Nephron (organoid): Measurements from ENCODE around the gene TMEM178A.

ENCODE experiments used
- H3K27ac Mint-ChIP-seq, 3 experiments: 2 replicates each; pipeline ENCODE4 v1.8.0; 2020; ENCODE audit warnings: mixed read lengths in 3 of 3, mild to moderate bottlenecking in 2 of 3, moderate library complexity in 1 of 3
- H3K27me3 Mint-ChIP-seq: 2 replicates; pipeline ENCODE4 v1.8.0; 2021; ENCODE audit warnings: low read depth, mild to moderate bottlenecking, moderate library complexity, mixed read lengths
- H3K36me3 Mint-ChIP-seq: 2 replicates; pipeline ENCODE4 v1.8.0; 2020; ENCODE audit warnings: low read depth, mixed read lengths
- H3K4me1 Mint-ChIP-seq: 2 replicates; pipeline ENCODE4 v1.8.0; 2020; ENCODE audit warnings: mixed read lengths
- H3K4me3 Mint-ChIP-seq, 3 experiments: 2 replicates each; pipeline ENCODE4 v1.8.0; 2020; ENCODE audit warnings: mild to moderate bottlenecking in 3 of 3, mixed read lengths in 3 of 3, moderate library complexity in 2 of 3
- H3K9me3 Mint-ChIP-seq: 2 replicates; pipeline ENCODE4 v1.8.0; 2020; ENCODE audit warnings: mixed read lengths
- TF ChIP-seq, protein P1 (sequence below), 3 experiments: fragments of 200-600 bp; sonication (generic); IDR thresholded peaks; one replicate each; pipeline ENCODE4 v1.5.0; 2021; ENCODE audit warnings: antibody characterized with exemption in 3 of 3; ENCODE audit not compliant: unreplicated experiment in 3 of 3

The TMEM178A gene

DNA sequence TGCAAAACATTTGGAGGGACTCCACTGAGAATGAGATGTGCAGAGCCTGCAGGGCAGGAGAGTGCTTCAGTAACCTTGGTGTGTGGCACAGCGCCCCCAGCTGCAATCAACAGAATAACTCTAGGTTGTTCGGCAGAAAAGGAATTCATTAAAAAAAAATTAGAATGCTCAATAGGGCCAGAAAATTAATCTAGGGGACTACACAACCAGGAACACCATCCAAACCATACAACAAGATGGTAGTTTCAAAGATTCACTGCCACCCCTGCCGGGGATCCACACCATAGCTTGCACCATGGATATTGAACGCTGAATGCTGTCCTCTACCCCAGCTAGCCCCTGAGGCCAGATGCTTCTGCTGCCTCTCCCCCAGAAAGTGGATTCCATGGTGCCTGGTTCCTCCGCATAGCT, 63.2 kb downstream of the TMEM178A start:
- Mint-ChIP-seq H3K4me3 (no peak overlapping the region), H3K27ac (peak overlapping the region in 2 of 3 experiments; percentile 29 to 55), H3K27me3 (no peaks in the 10 kb centered on the region)

DNA sequence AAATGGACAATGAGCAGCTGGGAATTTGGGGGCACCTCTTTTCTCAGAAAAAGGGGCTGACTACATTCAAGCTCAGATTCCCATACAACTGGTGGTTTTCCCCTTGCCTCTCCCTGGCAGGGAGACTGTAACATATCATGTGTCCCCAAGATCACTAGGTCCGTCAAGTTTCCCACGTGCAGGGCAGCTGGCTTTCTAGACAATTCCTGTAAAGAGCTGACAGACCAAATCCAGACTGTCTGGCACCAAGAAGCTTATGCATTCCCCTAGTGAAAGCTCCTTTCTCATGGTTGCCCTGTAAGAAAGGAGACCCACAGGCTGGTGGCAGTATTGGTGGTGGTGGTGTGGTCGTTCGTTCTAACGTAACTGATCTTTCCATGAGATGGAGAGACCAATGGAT, 64.6 kb downstream of the TMEM178A start:
- TF ChIP-seq, protein P1, sequence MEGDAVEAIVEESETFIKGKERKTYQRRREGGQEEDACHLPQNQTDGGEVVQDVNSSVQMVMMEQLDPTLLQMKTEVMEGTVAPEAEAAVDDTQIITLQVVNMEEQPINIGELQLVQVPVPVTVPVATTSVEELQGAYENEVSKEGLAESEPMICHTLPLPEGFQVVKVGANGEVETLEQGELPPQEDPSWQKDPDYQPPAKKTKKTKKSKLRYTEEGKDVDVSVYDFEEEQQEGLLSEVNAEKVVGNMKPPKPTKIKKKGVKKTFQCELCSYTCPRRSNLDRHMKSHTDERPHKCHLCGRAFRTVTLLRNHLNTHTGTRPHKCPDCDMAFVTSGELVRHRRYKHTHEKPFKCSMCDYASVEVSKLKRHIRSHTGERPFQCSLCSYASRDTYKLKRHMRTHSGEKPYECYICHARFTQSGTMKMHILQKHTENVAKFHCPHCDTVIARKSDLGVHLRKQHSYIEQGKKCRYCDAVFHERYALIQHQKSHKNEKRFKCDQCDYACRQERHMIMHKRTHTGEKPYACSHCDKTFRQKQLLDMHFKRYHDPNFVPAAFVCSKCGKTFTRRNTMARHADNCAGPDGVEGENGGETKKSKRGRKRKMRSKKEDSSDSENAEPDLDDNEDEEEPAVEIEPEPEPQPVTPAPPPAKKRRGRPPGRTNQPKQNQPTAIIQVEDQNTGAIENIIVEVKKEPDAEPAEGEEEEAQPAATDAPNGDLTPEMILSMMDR (IDR thresholded peaks at IDR 0.05; ENCODE audit: unreplicated experiment in 3 of 3), result no peak
- H3K4me3 Mint-ChIP-seq, result no peak overlapping the region
- peaks cover 7% of the 10 kb centered on the region for H3K9me3 Mint-ChIP-seq
- peaks cover 25% of the 10 kb centered on the region for H3K4me1 Mint-ChIP-seq
- H3K27ac Mint-ChIP-seq, result peak overlapping the region in 1 of 3 experiments; percentile 52
- peaks cover 40% of the 10 kb centered on the region for H3K36me3 Mint-ChIP-seq
- H3K27me3 Mint-ChIP-seq, result no peaks in the 10 kb centered on the region

More for the DNA sequence above, 63.2 kb downstream of the TMEM178A start:
- Mint-ChIP-seq H3K4me1 (peaks cover 34% of the 10 kb centered on the region), H3K9me3 (peaks cover 7% of the 10 kb centered on the region), H3K36me3 (peaks cover 27% of the 10 kb centered on the region)
- TF ChIP-seq, protein P1 (IDR thresholded peaks at IDR 0.05; ENCODE audit: unreplicated experiment in 3 of 3), result peak; percentile 50 to 63 (median 55)

DNA sequence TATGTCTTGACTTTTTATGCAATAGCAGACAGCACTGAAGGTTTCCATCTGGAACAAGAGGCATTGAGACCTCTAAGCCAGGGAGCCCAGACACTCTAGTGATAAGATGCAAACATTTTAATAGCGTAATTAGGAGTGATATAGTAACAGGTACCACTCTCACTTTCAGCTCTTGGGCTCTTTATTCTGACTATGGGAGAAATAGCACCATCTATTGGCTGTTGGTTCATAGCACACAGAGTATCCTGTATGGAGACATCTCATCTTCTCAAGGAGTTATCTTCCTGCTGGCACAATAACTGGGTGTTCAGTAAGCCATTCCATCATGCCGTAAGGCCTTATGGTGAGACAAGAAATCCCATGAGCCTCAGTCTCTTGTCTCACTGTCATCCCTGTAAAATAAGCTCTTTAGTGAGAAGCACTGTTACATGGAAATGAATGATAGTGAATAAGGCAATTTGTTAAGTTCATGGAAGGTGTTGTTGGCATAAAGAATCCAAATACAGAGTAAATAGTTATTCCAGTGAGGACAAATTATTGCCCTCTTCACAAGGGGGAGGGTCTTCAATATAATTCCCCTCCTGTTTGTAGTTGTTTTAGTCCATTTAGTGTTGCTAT, 65.1 kb downstream of the TMEM178A start:
- H3K9me3 Mint-ChIP-seq, result peaks cover 7% of the 10 kb centered on the region
- TF ChIP-seq, protein P1 (IDR thresholded peaks at IDR 0.05; ENCODE audit: unreplicated experiment in 3 of 3), result peak; percentile 11 to 57 (median 33)
- no peaks in the 10 kb centered on the region for H3K27me3 Mint-ChIP-seq
- H3K36me3 Mint-ChIP-seq, result peaks cover 45% of the 10 kb centered on the region
- H3K27ac Mint-ChIP-seq, result peak overlapping the region in 1 of 3 experiments; percentile 52
- H3K4me3 Mint-ChIP-seq, result no peak overlapping the region
- H3K4me1 Mint-ChIP-seq, result peaks cover 25% of the 10 kb centered on the region

DNA sequence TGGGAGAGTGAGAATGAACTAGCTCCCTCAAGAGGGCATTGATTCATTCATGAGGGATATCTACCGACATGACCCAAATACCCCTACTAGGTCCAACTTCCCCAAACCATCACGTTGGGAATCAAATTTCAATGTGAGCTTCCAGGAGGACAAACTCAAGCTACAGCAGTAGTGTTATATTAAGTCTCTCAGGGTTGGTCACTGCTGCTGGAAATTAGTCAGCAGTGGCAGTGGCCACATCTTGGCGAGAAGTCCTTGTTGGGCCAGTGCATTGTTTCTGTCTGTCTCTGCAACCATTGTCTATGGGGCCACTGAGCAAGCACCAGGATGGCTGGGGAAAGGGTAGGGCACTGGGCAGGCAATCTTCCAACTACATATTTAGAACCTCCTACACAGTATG, 65.8 kb downstream of the TMEM178A start:
- H3K27ac Mint-ChIP-seq, result no peak overlapping the region
- peaks cover 25% of the 10 kb centered on the region for H3K4me1 Mint-ChIP-seq
- H3K9me3 Mint-ChIP-seq, result peaks cover 7% of the 10 kb centered on the region
- peaks cover 52% of the 10 kb centered on the region for H3K36me3 Mint-ChIP-seq
- no peak overlapping the region for H3K4me3 Mint-ChIP-seq
- TF ChIP-seq, protein P1 (IDR thresholded peaks at IDR 0.05; ENCODE audit: unreplicated experiment in 3 of 3), result no peak
- H3K27me3 Mint-ChIP-seq, result no peaks in the 10 kb centered on the region

DNA sequence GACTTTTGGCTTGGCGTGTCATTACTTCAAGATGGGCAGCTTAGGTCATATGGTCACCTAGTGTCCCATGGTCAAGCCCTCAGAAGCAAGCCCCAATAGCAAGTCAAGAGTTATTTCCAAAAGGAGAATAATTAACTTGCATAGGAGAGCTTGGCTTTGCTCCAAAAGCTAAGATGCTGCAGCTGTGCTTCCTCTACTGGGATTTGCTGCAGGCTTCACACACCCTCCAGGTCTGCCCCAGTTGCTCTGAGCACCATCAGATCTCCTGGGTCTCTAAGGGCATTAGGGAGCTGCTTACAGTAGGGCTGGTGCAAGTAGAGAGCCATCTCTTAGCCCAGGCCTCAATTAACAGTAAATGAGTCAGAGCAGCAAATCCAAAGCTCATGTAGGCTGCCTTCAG, 66.8 kb downstream of the TMEM178A start:
- Mint-ChIP-seq H3K9me3 (peaks cover 7% of the 10 kb centered on the region), H3K36me3 (peaks cover 57% of the 10 kb centered on the region), H3K4me3 (no peak overlapping the region), H3K27me3 (no peaks in the 10 kb centered on the region), H3K27ac (peak overlapping the region in 1 of 3 experiments; percentile 59), H3K4me1 (peaks cover 31% of the 10 kb centered on the region)
- TF ChIP-seq, protein P1 (IDR thresholded peaks at IDR 0.05; ENCODE audit: unreplicated experiment in 3 of 3), result no peak

DNA sequence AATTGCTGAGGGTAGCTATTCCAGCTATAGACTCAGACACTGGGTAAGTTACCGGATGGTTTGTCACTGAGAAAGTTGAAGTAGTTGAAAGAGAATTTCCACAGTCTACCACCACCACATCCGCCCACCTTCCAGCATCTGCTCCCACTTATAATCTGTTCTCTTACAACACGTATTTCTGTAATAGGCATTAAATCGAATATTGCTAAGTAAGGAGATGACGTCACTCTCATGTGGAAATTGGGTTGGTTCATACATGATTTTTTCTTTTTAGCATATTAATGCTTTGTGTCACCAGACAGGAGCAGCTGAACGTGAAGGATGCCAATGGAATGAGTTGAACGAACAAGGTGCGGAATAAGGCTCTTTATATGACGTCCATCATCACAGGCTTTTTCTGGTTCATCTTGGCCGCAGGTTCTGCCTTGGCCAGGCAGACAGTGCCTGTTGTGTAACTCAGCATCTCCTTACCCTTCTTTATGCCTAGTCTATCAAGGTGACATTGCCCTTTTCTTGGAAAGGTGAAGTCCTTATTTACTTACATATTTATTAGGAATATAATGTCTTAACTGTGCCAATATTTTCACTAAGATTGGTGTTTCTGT, 67.5 kb downstream of the TMEM178A start:
- Mint-ChIP-seq H3K4me1 (peaks cover 37% of the 10 kb centered on the region), H3K9me3 (peaks cover 7% of the 10 kb centered on the region), H3K27me3 (no peaks in the 10 kb centered on the region), H3K36me3 (peaks cover 63% of the 10 kb centered on the region), H3K27ac (no peak overlapping the region), H3K4me3 (no peak overlapping the region)
- TF ChIP-seq, protein P1 (IDR thresholded peaks at IDR 0.05; ENCODE audit: unreplicated experiment in 3 of 3), result no peak
